HG02973 (cell line): ENCODE results near the gene LRCH3.

Experiments used
- ATAC-seq: cut with Tn5 transposase; IDR thresholded peaks from one replicate; pipeline ENCODE4 v1.9.1; 2021; ENCODE audit warnings: moderate library complexity; ENCODE audit not compliant: unreplicated experiment

LRCH3 gene

GRCh38 chr3:197791113-197791891 lies at the start of gene LRCH3:
TSS of gene LRCH3 (plus strand) at chr3:197791254. CDS start at chr3:197791279, 25 bp downstream.
- peak; percentile 77 for ATAC-seq

DNA sequence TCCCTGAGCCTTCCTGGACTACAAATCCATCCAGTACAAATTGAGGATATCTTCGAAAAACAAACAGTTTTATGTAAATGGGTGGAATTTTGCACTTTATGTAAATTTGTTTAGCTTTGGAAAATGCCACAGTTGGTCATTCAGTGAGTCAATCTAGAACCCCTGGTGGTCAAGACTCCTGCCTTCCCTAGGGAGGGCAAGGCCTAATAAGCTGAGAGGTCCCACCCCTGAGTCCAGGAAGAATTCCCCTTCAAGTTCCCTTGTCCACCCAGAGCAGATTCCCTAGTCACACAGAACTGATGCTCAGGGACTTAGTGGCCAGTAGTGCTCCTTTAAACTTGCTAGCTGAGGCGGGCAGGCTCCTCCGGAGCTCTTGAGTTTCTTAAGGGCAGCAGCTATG lies 48.3 kb upstream of the LRCH3 start:
- ATAC-seq = no peak

GRCh38 chr3:197746209-197746608 lies 44.8 kb upstream of the LRCH3 start:
- no peak for ATAC-seq

DNA sequence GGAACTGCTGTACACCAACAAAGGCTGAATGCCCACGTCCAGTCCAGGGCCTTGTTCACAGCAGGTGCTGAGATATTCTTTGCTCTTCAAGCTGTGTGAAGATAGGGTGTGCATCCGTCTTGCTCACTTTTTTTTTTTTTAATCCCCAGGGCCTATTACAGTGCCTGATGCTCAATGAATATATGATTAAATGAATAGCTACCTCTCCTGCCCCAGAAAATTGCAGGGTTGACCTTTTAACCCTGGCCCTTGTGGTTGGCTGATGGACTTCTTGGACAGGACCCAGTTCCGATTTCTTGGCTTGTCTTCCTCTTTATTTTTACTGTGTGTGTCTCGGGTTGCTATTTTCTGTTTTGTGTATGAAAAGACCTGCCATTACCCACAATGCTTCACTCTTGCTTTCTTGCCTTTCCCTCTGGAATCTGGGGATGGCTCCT lies 44.2 kb upstream of the LRCH3 start:
- ATAC-seq = no peak

- no peak for ATAC-seq
Measured at GRCh38 chr3:197748597-197749314, 42.3 kb upstream of the LRCH3 start.

DNA sequence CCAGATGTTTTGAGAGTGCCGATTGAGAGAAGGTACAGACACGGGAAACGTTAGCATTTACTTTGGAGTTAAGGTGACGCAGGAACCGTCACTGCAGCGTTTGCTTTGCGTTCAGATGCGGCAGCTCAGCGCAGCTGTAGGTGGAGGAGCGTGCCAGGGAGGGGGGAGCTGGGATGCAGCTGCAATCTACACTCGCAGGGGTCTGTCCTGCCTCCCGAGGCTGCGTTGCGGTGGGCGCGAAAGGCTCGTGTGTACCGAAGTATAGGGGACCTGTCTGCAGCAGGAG lies 41.8 kb upstream of the LRCH3 start:
- peak; percentile 30 for ATAC-seq

- ATAC-seq = peak; percentile 66
Measured at GRCh38 chr3:197749601-197750395, 41.3 kb upstream of the LRCH3 start, which contains the start of gene FYTTD1. TSS of gene FYTTD1 (plus strand) at chr3:197749883. CDS start at chr3:197749972, 89 bp downstream.

GRCh38 chr3:197750396-197750831 lies 40.6 kb upstream of the LRCH3 start:
- ATAC-seq = peak; percentile 42

DNA sequence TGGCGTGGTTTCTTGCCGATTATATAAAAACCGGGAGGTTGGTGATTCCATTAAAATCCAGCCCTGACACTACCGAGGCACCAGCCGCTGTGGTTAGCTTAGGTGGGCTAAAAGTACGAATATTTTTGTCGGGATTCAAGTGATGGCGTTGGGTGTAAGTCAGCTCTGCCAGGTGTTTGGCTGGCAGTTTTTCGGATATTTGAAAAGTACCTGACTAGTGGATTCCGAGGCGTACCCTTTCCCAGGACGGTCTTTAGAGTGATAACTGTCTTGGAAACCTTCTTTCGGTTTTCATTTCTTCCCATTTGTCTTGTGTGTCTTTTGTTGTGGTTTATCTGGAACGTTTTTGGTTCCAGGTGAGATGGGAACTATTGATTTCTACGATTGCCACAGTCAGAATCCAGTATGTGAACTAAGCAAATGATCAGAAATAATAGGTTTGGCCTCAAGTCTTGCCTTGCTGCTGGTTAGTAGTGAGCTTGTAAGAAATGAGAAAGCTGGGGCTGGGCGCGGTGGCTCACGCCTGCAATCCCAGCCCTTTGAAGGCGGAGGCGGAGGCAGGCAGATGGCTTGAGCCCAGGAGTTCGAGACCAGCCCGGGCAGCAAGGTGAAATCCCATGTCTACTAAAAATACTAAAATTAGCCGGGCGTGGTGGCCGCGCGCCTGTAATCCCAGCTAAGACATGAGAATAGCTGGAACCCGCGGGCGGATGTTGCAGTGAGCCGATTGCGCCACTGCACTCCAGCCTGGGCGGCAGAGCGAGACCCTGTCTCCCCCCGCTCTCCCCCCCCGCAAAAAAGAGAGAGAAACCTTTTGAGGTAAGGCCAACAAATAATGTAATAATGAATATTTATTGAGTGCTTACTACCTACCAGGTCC lies 40.0 kb upstream of the LRCH3 start:
- no peak for ATAC-seq

DNA sequence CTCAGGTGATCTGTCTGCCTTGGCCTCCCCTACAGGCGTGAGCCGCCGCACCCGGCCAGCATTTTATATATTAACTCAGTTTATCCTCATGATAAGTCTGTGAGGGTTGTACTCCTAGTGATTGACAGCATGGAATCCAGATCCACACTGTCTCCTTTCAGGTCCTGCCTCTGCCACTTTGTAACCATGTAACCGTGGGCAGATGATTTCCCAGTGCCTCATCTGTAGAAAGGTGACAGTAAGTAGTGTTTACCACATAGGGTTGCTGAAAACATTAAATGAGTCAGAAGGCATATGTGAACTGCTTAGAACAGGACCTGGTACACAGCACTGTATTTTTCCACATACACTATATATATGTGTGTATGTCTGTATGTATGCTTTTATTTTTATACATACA lies 38.9 kb upstream of the LRCH3 start:
- ATAC-seq = no peak

DNA sequence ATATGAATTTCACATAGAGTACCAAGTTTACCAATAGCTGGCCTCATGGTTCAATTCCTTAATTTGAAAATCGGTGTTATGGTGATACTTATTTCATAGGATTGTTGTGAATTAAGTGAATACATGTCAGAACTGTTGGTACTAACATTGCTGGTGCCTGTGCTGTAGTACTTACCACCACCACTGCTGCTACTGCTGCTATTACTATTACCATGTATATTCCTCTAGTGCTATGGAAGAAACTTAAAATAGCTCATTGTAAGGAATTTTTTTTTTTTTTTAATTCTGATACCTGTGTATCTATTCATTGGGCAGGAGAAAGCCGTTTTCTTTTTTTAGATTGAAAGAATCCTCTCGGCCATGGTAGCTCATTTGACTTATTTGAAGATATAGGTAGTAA lies 37.8 kb upstream of the LRCH3 start:
- ATAC-seq = no peak

GRCh38 chr3:197756704-197757103 lies 34.4 kb upstream of the LRCH3 start:
- no peak for ATAC-seq

DNA sequence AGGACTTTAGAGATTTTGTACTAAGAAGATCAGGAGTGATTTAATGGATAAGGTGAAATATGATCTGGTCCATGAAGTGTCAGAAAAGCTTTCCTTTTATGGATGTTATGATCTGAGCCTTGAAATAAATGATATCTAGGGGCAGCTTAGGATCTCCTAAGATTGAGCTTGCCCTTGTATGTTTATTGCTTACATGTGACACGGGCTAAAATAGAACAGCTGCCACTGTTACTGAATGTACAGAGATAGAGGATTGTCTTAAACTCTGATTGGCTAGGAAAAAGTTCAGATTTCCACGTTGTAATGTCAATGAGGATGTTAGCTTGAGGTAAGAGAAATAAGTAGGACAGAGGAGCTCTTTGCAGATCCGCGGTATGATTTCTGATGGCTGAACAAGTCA lies 32.5 kb upstream of the LRCH3 start:
- no peak for ATAC-seq

DNA sequence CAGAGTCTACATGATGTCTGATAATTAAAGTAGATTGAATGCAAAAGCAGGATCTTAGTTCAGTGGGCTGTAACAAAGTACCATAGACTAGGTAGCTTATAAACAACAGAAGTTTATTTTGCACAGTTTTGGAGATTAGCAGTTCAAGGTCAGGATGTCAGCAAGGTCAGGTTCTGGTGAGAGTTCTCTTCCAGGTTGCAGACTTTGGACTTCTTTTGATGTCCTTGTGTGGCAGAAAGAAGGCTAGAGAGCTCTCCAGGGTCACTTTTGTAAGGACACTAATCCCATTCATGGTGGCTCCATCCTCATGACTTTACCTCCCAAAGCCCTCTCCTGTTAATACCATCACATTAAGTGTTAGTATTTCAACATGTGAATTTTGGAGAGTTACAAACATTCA lies 29.3 kb upstream of the LRCH3 start:
- no peak for ATAC-seq

DNA sequence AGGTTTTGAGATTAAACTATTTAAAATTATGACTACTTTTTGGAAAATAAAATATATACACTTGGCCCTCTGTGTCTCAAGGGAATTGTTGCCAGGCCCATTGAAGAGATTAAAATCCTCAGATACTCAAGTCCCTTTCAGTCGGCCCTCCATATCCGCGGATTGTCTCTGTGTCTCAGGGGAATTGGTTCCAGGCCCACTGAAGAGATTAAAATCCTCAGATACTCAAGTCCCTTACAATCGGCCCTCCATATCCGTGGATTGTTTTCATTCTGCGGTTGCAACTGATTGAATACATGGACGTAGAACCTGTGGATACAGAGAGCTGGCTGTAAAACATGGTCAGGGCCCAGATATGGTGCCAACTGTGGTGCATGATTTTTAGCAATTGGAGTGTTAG lies 15.7 kb upstream of the LRCH3 start:
- ATAC-seq = no peak

DNA sequence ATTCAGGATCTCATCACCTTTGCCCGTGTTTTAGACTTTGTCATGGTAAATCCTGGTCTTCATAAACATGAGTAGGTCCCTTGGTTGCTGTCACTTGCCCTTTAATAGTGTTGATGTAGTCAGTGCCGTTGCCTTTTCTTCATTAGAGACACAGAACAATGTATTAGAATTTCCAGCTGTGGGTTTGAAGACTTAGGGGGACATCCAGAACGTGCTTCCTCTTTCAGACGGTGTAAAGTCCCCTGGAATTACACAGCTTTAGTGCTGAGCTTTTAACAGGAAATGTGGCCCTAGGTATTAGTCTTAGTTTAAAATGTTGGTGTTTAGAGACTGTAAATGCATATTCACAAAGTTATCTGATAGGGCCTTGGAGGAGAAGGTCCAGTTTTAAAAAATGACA lies 8.8 kb upstream of the LRCH3 start:
- ATAC-seq = peak; percentile 58

DNA sequence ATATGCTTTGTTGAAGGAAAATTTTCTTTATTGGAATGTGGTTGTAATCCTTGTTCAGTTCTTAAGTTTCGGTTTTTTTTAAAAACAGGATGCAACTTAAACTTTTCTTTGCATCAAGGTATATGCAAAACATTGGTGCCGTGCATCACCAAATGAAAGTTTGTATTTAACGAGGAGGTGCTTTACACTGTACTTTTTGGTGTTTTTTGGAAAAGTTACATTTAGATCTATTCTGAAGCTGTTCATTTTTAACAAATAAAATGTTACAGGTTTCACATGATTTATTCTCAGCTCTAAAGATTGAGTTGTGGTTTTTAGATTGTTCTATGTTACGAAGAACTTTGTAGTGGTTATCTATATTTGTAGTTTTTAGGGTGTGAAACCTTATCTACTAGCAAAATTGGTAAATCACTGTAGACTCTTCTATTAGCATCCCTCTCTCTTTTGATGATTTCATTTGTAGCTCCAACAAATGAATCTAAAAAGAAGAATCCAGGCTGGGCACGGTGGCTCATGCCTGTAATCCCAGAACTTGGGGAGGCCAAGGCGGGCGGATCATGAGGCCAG lies 7.0 kb upstream of the LRCH3 start:
- no peak for ATAC-seq

GRCh38 chr3:197787412-197787811 lies 3.6 kb upstream of the LRCH3 start:
- no peak for ATAC-seq

- no peak for ATAC-seq
Measured at GRCh38 chr3:197789309-197789708, 1.7 kb upstream of the LRCH3 start.

- no peak for ATAC-seq
Measured at GRCh38 chr3:197790033-197790432, 1.0 kb upstream of the LRCH3 start.
